Calu3 (cell line): ENCODE measurements around the gene SND1. TPM values are rescaled to one million over a fixed set of nuclear protein-coding genes. Genes with fewer than 3 reads are reported as not detected.

ENCODE experiments used
- BruUV-seq: library from RNA; stranded (reverse); fragments of 400-500 nt; replicated peaks from 2 replicates; lab custom pipeline; 2021; lab: Mats Ljungman, UMichigan
- CTCF ChIA-PET: fragments of 300-600 bp; sonication (Branson Sonifier 250); formaldehyde crosslinking; loops from one replicate; lab custom pipeline; 2022; ENCODE audit warnings: antibody characterized with exemption; lab: Charles Lee
- DNase-seq: peaks from one replicate; pipeline ENCODE4 v3.0.0; 2022
- H3K27ac Mint-ChIP-seq: one replicate; pipeline ENCODE4 v1.8.0; 2022; ENCODE audit warnings: mixed read lengths; ENCODE audit not compliant: unreplicated experiment
- H3K27me3 Mint-ChIP-seq: one replicate; pipeline ENCODE4 v1.8.0; 2022; ENCODE audit warnings: mixed read lengths; ENCODE audit not compliant: unreplicated experiment
- H3K36me3 Mint-ChIP-seq: one replicate; pipeline ENCODE4 v1.8.0; 2022; ENCODE audit warnings: mild to moderate bottlenecking, moderate library complexity, mixed read lengths; ENCODE audit not compliant: insufficient read depth, unreplicated experiment
- H3K4me1 Mint-ChIP-seq: one replicate; pipeline ENCODE4 v1.8.0; 2022; ENCODE audit warnings: mild to moderate bottlenecking, low read depth, mixed read lengths; ENCODE audit not compliant: unreplicated experiment
- H3K4me3 Mint-ChIP-seq: one replicate; pipeline ENCODE4 v1.8.0; 2022; ENCODE audit warnings: mild to moderate bottlenecking, low read depth, moderate library complexity, mixed read lengths; ENCODE audit not compliant: unreplicated experiment
- H3K9me3 Mint-ChIP-seq: one replicate; pipeline ENCODE4 v1.8.0; 2022; ENCODE audit warnings: low read depth, mixed read lengths; ENCODE audit not compliant: unreplicated experiment
- CTCF ChIP-seq: fragments of 200-600 bp; IDR thresholded peaks from one replicate; pipeline ENCODE4 v1.8.0; 2022; ENCODE audit warnings: antibody characterized with exemption; ENCODE audit not compliant: unreplicated experiment
- intact Hi-C: fragments of 100-400 bp; cut with micrococcal nuclease; formaldehyde crosslinking; loops from one replicate; pipeline ENCODE4 v1.10.0; 2022; ENCODE audit not compliant: unreplicated experiment
- total RNA-seq: library from RNA; stranded (reverse); gene quantifications from 2 replicates; pipeline ENCODE4 v1.2.3, GENCODE V29; 2022

SND1 gene
- total RNA-seq, 1 experiment from 2014 or later, result 205 TPM

GRCh38 chr7:127924874-127925273 lies 272.9 kb downstream of the SND1 start:
- Mint-ChIP-seq H3K36me3 (no peaks in the 10 kb centered on the region), H3K4me3 (no peak overlapping the region), H3K27ac (peak overlapping the region; percentile 50), H3K27me3 (no peaks in the 10 kb centered on the region), H3K4me1 (peaks cover 8% of the 10 kb centered on the region), H3K9me3 (no peaks in the 10 kb centered on the region)
- intact Hi-C loops, result no loop called here
- CTCF ChIA-PET, result no interaction called here
- no peak for TF ChIP-seq CTCF
- no peak for DNase-seq
- no TSS peak for BruUV-seq

- H3K4me3 Mint-ChIP-seq, result no peak overlapping the region
- no peak for DNase-seq
- CTCF ChIA-PET, result no interaction called here
Observed at GRCh38 chr7:127927348-127927696, 275.3 kb downstream of the SND1 start.

DNA sequence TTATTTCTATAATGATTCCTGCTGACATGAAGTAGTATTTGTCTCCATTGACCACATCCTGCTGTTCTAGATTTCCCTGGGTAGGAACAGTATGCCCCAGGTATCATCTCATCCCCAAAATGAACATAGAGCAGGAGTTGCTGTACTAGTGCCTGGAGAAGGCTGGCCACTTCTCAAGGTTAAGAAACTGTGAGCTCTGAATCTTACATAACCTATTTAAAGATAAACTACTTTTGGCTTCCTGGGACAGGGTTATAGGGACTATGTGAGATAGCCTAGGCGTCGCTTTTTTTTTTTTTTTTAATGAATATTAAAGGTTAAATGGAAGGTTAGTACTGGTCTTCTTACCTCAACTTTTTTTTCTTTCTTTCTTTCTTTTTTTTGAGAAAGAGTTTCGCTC lies 276.2 kb downstream of the SND1 start:
- intact Hi-C loops, result no loop called here
- CTCF ChIA-PET, result interaction anchor here (0.6 kb wide), 1 partner anchor 336 kb away, joined by 3 read pairs; no protein-coding TSS in a partner anchor
- BruUV-seq, result no TSS peak
- Mint-ChIP-seq H3K27me3 (no peaks in the 10 kb centered on the region), H3K4me3 (no peak overlapping the region), H3K27ac (no peak overlapping the region), H3K9me3 (no peaks in the 10 kb centered on the region), H3K36me3 (no peaks in the 10 kb centered on the region), H3K4me1 (peaks cover 8% of the 10 kb centered on the region)
- no peak for TF ChIP-seq CTCF
- no peak for DNase-seq

More at GRCh38 chr7:127927348-127927696, 275.3 kb downstream of the SND1 start:
- Mint-ChIP-seq H3K27me3 (no peaks in the 10 kb centered on the region), H3K36me3 (no peaks in the 10 kb centered on the region), H3K27ac (no peak overlapping the region), H3K4me1 (peaks cover 8% of the 10 kb centered on the region), H3K9me3 (no peaks in the 10 kb centered on the region)
- no peak for TF ChIP-seq CTCF
- intact Hi-C loops, result no loop called here
- BruUV-seq, result no TSS peak

DNA sequence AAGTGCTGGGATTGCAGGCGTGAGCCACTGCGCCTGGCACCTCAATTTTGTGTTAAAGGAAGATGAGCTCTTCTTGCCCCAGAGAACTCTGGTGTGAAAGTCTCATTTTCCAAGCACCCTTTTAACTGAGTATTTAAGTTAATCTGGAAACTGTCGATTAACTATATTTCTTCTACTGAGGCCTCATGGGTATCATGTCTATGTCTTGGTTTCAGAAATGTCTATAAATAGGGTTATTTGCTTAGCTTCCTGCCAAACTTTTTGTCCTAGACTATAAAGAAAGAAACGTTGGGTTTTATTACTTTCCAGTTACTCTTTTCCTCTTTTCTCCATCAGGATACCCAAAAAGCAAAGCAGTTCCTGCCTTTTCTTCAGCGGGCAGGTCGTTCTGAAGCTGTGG lies 276.9 kb downstream of the SND1 start:
- no peak for DNase-seq
- CTCF ChIA-PET, result interaction anchor here (0.6 kb wide), 2 partner anchors 254 to 336 kb away, joined by 3 read pairs; no protein-coding TSS in a partner anchor
- Mint-ChIP-seq H3K36me3 (peaks cover 2% of the 10 kb centered on the region), H3K4me3 (no peak overlapping the region), H3K4me1 (peaks cover 8% of the 10 kb centered on the region), H3K27me3 (no peaks in the 10 kb centered on the region), H3K9me3 (no peaks in the 10 kb centered on the region), H3K27ac (no peak overlapping the region)
- BruUV-seq, result no TSS peak
- intact Hi-C loops, result no loop called here
- TF ChIP-seq CTCF, result no peak
